HG03439 (cell line): ENCODE results near the gene BRD1.
"Not testable (repeated sequence)": the region's sequence is repeated elsewhere in the genome, so short reads cannot be mapped to it uniquely, and the experiment has no call there.

Experiments
- ATAC-seq: cut with Tn5 transposase; IDR thresholded peaks from one replicate; pipeline ENCODE4 v1.9.1; 2021; ENCODE audit warnings: mild to moderate bottlenecking, moderate library complexity; ENCODE audit not compliant: unreplicated experiment

BRD1 gene

GRCh38 chr22:49770547-49771265 is 57.0 kb downstream of the BRD1 start:
- ATAC-seq: no peak

GRCh38 chr22:49769691-49770546 is 57.8 kb downstream of the BRD1 start:
- ATAC-seq: no peak

- ATAC-seq: no peak
These were observed 58.6 kb downstream of the BRD1 start for GRCh38 chr22:49768951-49769690.

- no peak for ATAC-seq
These were observed 59.4 kb downstream of the BRD1 start for GRCh38 chr22:49768077-49768910.

GRCh38 chr22:49767355-49768062 is 60.2 kb downstream of the BRD1 start:
- ATAC-seq: no peak

GRCh38 chr22:49765951-49766350 is 61.7 kb downstream of the BRD1 start:
- ATAC-seq: no peak

GRCh38 chr22:49765091-49765771 is 62.4 kb downstream of the BRD1 start:
- no peak for ATAC-seq

- no peak for ATAC-seq
These were observed 63.5 kb downstream of the BRD1 start for GRCh38 chr22:49764127-49764581.

GRCh38 chr22:49763696-49764095 is 64.0 kb downstream of the BRD1 start:
- ATAC-seq: no peak

- no peak for ATAC-seq
These were observed 64.5 kb downstream of the BRD1 start for GRCh38 chr22:49763138-49763537.

- not testable (repeated sequence) for ATAC-seq
These were observed 65.1 kb downstream of the BRD1 start for GRCh38 chr22:49762571-49762970.

GRCh38 chr22:49761836-49762235 is 65.8 kb downstream of the BRD1 start:
- no peak for ATAC-seq

GRCh38 chr22:49760630-49761571 is 66.8 kb downstream of the BRD1 start:
- no peak for ATAC-seq

- ATAC-seq: no peak
These were observed 67.4 kb downstream of the BRD1 start for GRCh38 chr22:49760280-49760629.

GRCh38 chr22:49756676-49757075 is 71.0 kb downstream of the BRD1 start:
- ATAC-seq: no peak

GRCh38 chr22:49756201-49756600 is 71.5 kb downstream of the BRD1 start:
- ATAC-seq: no peak

GRCh38 chr22:49755631-49756001 is 72.1 kb downstream of the BRD1 start:
- no peak for ATAC-seq
